Activated CD8-positive, alpha-beta T cell treated with anti-CD3 and anti-CD28 coated beads, Interleukin-2, amount 10 ng/mL, durations not matched to agents 7 days and 5 days (primary cell): ENCODE measurements around the gene NAA16. TPM values are rescaled to one million over a fixed set of nuclear protein-coding genes. Genes with fewer than 3 reads are reported as not detected.

Experiments
- total RNA-seq, 2 experiments: library from RNA; stranded (reverse); gene quantifications; one replicate each; pipeline ENCODE4 v1.2.3, GENCODE V29; 2021

NAA16 gene
- total RNA-seq, 2 experiments from 2014 or later, result 36.7 to 38.7 TPM

Other genes with a start within 250 kb of the NAA16 start
- 10 to 100 TPM in 1 of 2 experiments, 1 to 10 TPM in 1; 9.7 to 10.4 TPM for gene WBP4, start 249.8 kb upstream of the NAA16 start, total RNA-seq
- gene KBTBD6, start 178.5 kb upstream of the NAA16 start, total RNA-seq, result 1 to 10 TPM; 4.9 to 6.0 TPM
- gene KBTBD7, start 116.7 kb upstream of the NAA16 start, total RNA-seq, result 1 to 10 TPM; 8.0 to 8.3 TPM
- 10 to 100 TPM; 18.2 to 22.0 TPM for gene MTRF1, start 47.7 kb upstream of the NAA16 start, total RNA-seq
- 10 to 100 TPM; 23.8 to 23.9 TPM for gene RGCC, start 146.3 kb downstream of the NAA16 start, total RNA-seq